ENCODE measurements around the gene CRYAA.
"Not testable (repeated sequence)": the region's sequence is repeated elsewhere in the genome, so short reads cannot be mapped to it uniquely, and the experiment has no call there.

DNA sequence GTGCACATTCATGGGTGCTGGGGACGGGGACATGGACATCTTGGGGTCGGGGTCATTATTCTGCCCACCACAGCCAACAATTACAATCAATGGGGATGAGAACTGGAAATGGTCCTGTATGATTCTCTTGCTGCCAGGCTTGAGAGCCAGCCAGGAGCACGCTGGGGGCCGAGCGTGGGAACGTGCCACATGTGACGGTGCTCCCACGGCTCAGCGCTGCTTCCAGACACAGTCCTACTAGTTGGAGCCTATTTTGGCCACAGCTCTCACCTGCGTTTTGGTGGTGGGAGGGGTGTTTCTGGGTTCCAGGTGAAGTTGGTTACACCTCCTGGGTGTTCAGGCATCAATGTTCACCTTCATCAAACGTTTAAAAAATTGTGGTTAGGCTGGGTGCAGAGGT is 19.5 kb upstream of the CRYAA start:
- TF ChIP-seq, protein P1, sequence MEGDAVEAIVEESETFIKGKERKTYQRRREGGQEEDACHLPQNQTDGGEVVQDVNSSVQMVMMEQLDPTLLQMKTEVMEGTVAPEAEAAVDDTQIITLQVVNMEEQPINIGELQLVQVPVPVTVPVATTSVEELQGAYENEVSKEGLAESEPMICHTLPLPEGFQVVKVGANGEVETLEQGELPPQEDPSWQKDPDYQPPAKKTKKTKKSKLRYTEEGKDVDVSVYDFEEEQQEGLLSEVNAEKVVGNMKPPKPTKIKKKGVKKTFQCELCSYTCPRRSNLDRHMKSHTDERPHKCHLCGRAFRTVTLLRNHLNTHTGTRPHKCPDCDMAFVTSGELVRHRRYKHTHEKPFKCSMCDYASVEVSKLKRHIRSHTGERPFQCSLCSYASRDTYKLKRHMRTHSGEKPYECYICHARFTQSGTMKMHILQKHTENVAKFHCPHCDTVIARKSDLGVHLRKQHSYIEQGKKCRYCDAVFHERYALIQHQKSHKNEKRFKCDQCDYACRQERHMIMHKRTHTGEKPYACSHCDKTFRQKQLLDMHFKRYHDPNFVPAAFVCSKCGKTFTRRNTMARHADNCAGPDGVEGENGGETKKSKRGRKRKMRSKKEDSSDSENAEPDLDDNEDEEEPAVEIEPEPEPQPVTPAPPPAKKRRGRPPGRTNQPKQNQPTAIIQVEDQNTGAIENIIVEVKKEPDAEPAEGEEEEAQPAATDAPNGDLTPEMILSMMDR (IDR thresholded peaks at IDR 0.05): not testable (repeated sequence)
- TF ChIP-seq EZH2 (IDR thresholded peaks at IDR 0.05): not testable (repeated sequence)
